ENCODE results near the gene LVRN. TPM values are rescaled to one million over a fixed set of nuclear protein-coding genes. Genes with fewer than 3 reads are reported as not detected.

The LVRN gene
- total and polyA plus RNA-seq, 2 of the 13 experiments (the other 11 are each of a cell fraction or from before 2014, with no cell fraction given) = 0.09 to 0.20 TPM

- TF ChIP-seq GRHL1 (CRISPR knock-in tag; conservative IDR thresholded peaks at IDR 0.05) = no peak
- TF ChIP-seq RFXANK (CRISPR knock-in tag; IDR thresholded peaks at IDR 0.05) = no peak
- no peak for TF ChIP-seq BATF2 (CRISPR knock-in tag; IDR thresholded peaks at IDR 0.05)
- no peak for TF ChIP-seq KDM3A (CRISPR knock-in tag; IDR thresholded peaks at IDR 0.05; ENCODE audit: low read depth)
- TF ChIP-seq MLX (CRISPR knock-in tag; IDR thresholded peaks at IDR 0.05) = no peak
- no peak for TF ChIP-seq RELA (CRISPR knock-in tag; IDR thresholded peaks at IDR 0.05)
- TF ChIP-seq SNAPC2 (CRISPR knock-in tag; IDR thresholded peaks at IDR 0.05) = no peak
- TF ChIP-seq ZBTB10 (CRISPR knock-in tag; IDR thresholded peaks at IDR 0.05; ENCODE audit: borderline replicate concordance) = no peak
- TF ChIP-seq DPF2 (CRISPR knock-in tag; IDR thresholded peaks at IDR 0.05; ENCODE audit: borderline replicate concordance, low read depth) = no peak
- TF ChIP-seq CCDC6 (CRISPR knock-in tag; IDR thresholded peaks at IDR 0.05) = no peak
- TF ChIP-seq SNAPC4 (CRISPR knock-in tag; IDR thresholded peaks at IDR 0.05) = no peak
- no peak for TF ChIP-seq PHF20 (CRISPR knock-in tag; IDR thresholded peaks at IDR 0.05)
Observed at GRCh38 chr5:115962565-115963402, 509 bp downstream of the LVRN start (continued).
